Measurements from ENCODE around the gene MCCD1. TPM values are rescaled to one million over a fixed set of nuclear protein-coding genes. Genes with fewer than 3 reads are reported as not detected.

Gene MCCD1
- total RNA-seq, 2 donors from 2014 or later, result not detected

DNA sequence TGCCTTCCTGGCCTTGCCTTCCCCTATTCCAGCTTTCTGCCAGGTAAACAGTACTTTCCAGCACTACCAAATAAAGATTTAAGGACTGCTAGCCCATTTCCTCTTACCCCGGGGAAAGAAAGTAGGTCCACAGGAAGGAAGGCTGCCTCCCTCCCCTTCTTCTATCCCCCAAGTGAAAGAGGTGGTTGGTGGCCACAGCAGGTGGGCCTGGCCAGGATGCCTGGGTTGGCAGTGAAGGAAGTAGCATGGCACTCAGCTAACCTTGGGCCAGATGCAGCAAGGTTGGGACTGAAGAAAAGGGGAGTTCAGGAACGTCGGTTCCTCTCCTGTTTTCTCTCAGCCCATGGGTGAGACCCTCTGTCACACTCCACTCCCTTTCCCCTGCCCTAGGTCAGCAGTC, 27.5 kb downstream of the MCCD1 start:
- H3K27me3 ChIP-seq (ENCODE audit: control insufficient read depth, insufficient read depth, low read length, poor library complexity, severe bottlenecking), result no peaks in the 10 kb centered on the region
- no peaks in the 10 kb centered on the region for H3K9me3 Mint-ChIP-seq
- no peak overlapping the region for H3K4me3 Mint-ChIP-seq
- no peak overlapping the region for H3K4me3 ChIP-seq (ENCODE audit: low read length)
- no peaks in the 10 kb centered on the region for H3K4me1 ChIP-seq (ENCODE audit: control insufficient read depth, insufficient read depth, low read length)
- H3K4me1 Mint-ChIP-seq, result no peaks in the 10 kb centered on the region
- H3K27ac Mint-ChIP-seq, result no peak overlapping the region
- TF ChIP-seq, protein P1, sequence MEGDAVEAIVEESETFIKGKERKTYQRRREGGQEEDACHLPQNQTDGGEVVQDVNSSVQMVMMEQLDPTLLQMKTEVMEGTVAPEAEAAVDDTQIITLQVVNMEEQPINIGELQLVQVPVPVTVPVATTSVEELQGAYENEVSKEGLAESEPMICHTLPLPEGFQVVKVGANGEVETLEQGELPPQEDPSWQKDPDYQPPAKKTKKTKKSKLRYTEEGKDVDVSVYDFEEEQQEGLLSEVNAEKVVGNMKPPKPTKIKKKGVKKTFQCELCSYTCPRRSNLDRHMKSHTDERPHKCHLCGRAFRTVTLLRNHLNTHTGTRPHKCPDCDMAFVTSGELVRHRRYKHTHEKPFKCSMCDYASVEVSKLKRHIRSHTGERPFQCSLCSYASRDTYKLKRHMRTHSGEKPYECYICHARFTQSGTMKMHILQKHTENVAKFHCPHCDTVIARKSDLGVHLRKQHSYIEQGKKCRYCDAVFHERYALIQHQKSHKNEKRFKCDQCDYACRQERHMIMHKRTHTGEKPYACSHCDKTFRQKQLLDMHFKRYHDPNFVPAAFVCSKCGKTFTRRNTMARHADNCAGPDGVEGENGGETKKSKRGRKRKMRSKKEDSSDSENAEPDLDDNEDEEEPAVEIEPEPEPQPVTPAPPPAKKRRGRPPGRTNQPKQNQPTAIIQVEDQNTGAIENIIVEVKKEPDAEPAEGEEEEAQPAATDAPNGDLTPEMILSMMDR (conservative IDR thresholded peaks at IDR 0.05), result no peak
- DNase-seq, result no peak
- H3K27me3 Mint-ChIP-seq (ENCODE audit: insufficient read depth), result no peaks in the 10 kb centered on the region
- H3K36me3 ChIP-seq (ENCODE audit: control insufficient read depth, insufficient read depth, low read length), result peaks cover 33% of the 10 kb centered on the region
- H3K27ac ChIP-seq (ENCODE audit: low read depth, low read length), result no peak overlapping the region
- H3K9me3 ChIP-seq (ENCODE audit: control insufficient read depth, low read length), result no peaks in the 10 kb centered on the region
- no peak overlapping the region for H3K9ac ChIP-seq (ENCODE audit: extremely low read depth, low read length, poor library complexity, severe bottlenecking)
- 94% methylated on average over 3 of the region's 3 CpGs; no CpG with 5 or more reads in 1 of the 2 experiments for WGBS, 2 experiments (ENCODE audit: insufficient coverage in 1 of 2, insufficient read length in 1 of 2)
- H3K36me3 Mint-ChIP-seq (ENCODE audit: low read depth), result peaks cover 26% of the 10 kb centered on the region

DNA sequence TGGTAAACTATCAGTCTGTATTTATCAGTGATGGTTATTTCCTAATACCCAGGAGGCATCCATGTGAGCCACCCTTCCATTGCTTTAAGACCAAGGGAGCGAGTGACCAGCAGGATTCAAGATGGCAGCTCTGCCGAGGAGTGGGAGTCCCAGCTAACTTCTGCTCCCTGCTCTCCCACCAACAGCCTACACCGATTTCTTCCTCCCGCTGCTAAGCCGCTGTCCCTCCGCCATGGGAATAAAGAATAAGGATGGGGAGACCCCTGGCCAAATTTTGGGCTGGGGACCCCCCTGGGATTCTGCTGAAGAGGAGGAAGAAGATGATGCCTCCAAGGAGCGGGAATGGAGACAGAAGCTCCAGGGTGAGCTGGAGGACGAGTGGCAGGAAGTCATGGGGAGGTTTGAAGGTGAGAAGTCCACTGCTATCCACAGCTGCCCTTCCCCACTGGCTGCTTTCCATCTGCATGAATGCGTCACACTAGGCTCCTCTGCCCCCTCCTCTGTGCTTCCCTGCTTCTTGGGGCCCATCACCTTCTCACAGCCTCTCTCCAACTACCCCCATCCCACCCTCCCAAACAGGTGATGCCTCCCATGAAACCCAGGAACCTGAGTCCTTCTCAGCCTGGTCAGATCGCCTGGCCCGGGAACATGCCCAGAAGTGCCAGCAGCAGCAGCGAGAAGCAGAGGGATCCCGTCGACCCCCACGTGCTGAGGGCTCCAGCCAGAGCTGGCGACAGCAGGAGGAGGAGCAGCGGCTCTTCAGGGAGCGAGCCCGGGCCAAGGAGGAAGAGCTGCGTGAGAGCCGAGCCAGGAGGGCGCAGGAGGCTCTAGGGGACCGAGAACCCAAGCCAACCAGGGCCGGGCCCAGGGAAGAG, 28.9 kb downstream of the MCCD1 start:
- Histone ChIP-seq H3K36me3 (ENCODE audit: control insufficient read depth, insufficient read depth, low read length) (peaks cover 33% of the 10 kb centered on the region), H3K4me1 (ENCODE audit: control insufficient read depth, insufficient read depth, low read length) (no peaks in the 10 kb centered on the region), H3K9ac (ENCODE audit: extremely low read depth, low read length, poor library complexity, severe bottlenecking) (no peak overlapping the region), H3K27me3 (ENCODE audit: control insufficient read depth, insufficient read depth, low read length, poor library complexity, severe bottlenecking) (no peaks in the 10 kb centered on the region), H3K27ac (ENCODE audit: low read depth, low read length) (no peak overlapping the region), H3K9me3 (ENCODE audit: control insufficient read depth, low read length) (no peaks in the 10 kb centered on the region), H3K4me3 (ENCODE audit: low read length) (no peak overlapping the region)
- H3K4me1 Mint-ChIP-seq, result no peaks in the 10 kb centered on the region
- peaks cover 22% of the 10 kb centered on the region for H3K36me3 Mint-ChIP-seq (ENCODE audit: low read depth)
- H3K27ac Mint-ChIP-seq, result no peak overlapping the region
- H3K9me3 Mint-ChIP-seq, result no peaks in the 10 kb centered on the region
- 85 to 89% methylated on average over 16 to 24 of the region's 24 CpGs for WGBS, 2 experiments (ENCODE audit: insufficient coverage in 1 of 2, insufficient read length in 1 of 2)
- no peak overlapping the region for H3K4me3 Mint-ChIP-seq
- no peak for DNase-seq
- no peaks in the 10 kb centered on the region for H3K27me3 Mint-ChIP-seq (ENCODE audit: insufficient read depth)
- TF ChIP-seq, protein P1 (conservative IDR thresholded peaks at IDR 0.05), result no peak

DNA sequence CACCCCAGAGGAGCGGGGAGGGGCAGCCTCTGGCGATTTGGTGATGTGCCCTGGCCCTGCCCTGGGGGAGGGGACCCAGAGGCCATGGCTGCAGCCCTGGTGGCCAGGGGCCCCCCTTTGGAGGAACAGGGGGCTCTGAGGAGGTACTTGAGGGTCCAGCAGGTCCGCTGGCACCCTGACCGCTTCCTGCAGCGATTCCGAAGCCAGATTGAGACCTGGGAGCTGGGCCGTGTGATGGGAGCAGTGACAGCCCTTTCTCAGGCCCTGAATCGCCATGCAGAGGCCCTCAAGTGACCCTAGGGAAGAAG, 29.5 kb downstream of the MCCD1 start:
- Histone ChIP-seq H3K9ac (ENCODE audit: extremely low read depth, low read length, poor library complexity, severe bottlenecking) (no peak overlapping the region), H3K27ac (ENCODE audit: low read depth, low read length) (no peak overlapping the region), H3K4me3 (ENCODE audit: low read length) (no peak overlapping the region), H3K4me1 (ENCODE audit: control insufficient read depth, insufficient read depth, low read length) (no peaks in the 10 kb centered on the region), H3K27me3 (ENCODE audit: control insufficient read depth, insufficient read depth, low read length, poor library complexity, severe bottlenecking) (no peaks in the 10 kb centered on the region), H3K36me3 (ENCODE audit: control insufficient read depth, insufficient read depth, low read length) (peaks cover 29% of the 10 kb centered on the region), H3K9me3 (ENCODE audit: control insufficient read depth, low read length) (no peaks in the 10 kb centered on the region)
- H3K36me3 Mint-ChIP-seq (ENCODE audit: low read depth), result peaks cover 19% of the 10 kb centered on the region
- DNase-seq, result no peak
- H3K9me3 Mint-ChIP-seq, result no peaks in the 10 kb centered on the region
- no peaks in the 10 kb centered on the region for H3K4me1 Mint-ChIP-seq
- no peak overlapping the region for H3K4me3 Mint-ChIP-seq
- 92 to 100% methylated on average over 5 to 8 of the region's 8 CpGs for WGBS, 2 experiments (ENCODE audit: insufficient coverage in 1 of 2, insufficient read length in 1 of 2)
- TF ChIP-seq, protein P1 (conservative IDR thresholded peaks at IDR 0.05), result no peak
- no peaks in the 10 kb centered on the region for H3K27me3 Mint-ChIP-seq (ENCODE audit: insufficient read depth)
- H3K27ac Mint-ChIP-seq, result no peak overlapping the region
